BJ (cell line): ENCODE data around the gene MAT2A. TPM values are rescaled to one million over a fixed set of nuclear protein-coding genes. Genes with fewer than 3 reads are reported as not detected.

Experiments used
- CTCF ChIA-PET: fragments of 350-600 bp; formaldehyde crosslinking; extraction: SDS; loops from one replicate; lab custom pipeline; 2021; ENCODE audit warnings: antibody characterized with exemption, inconsistent platforms; lab: Yijun Ruan, JAX
- POLR2A ChIA-PET: fragments of 300-600 bp; sonication (Branson Sonifier 250); formaldehyde crosslinking; extraction: SDS; loops from one replicate; lab custom pipeline; 2021; ENCODE audit warnings: antibody characterized with exemption; lab: Charles Lee
- DNase-seq: peaks from one replicate; pipeline ENCODE4 v3.0.0-alpha.2; 2011; ENCODE audit warnings: low read depth
- H3K27me3 ChIP-seq: 2 replicates; pipeline ENCODE4 v1.6.0; 2011; ENCODE audit warnings: low read length; ENCODE audit not compliant: control insufficient read depth, insufficient read depth
- H3K36me3 ChIP-seq: 2 replicates; pipeline ENCODE4 v1.5.1; 2011; ENCODE audit warnings: low read length; ENCODE audit not compliant: control insufficient read depth, insufficient read depth
- H3K4me3 ChIP-seq: 2 replicates; pipeline ENCODE4 v1.5.1; 2011; ENCODE audit warnings: low read depth, mild to moderate bottlenecking, control low read depth, low read length
- polyA plus RNA-seq: library from polyadenylated mRNA; depleted of rRNA; stranded (reverse); fragments of >200 nt; gene quantifications from 2 replicates; pipeline ENCODE4 v1.2.3, GENCODE V29; 2011
- TF ChIP-seq, protein P1 (sequence below): IDR thresholded peaks from 2 replicates; pipeline ENCODE4 v1.5.1; 2011; ENCODE audit warnings: low read depth, mild to moderate bottlenecking, control low read depth, inconsistent platforms, low read length, moderate library complexity; ENCODE audit not compliant: insufficient read depth

Gene MAT2A
- polyA plus RNA-seq, 1 experiment = 302 TPM

DNA sequence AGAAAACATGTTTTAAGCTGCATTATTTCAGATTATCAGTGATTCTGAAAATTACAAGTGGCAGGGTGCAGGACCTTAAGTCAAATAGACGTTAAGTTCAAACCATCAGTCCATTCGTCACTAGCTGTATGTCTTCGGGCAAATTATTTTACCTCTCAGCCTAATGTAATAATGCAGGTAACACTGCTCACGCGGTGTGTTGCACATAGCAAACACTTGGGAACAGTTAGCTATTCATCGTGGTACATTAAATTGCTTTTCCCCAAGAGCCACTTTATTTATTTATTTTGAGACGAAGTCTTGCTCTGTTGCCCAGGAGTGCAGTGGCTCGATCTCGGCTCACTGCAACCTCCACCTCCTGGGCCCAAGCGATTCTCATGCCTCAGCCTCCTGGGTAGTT is 10.1 kb downstream of the MAT2A start:
- TF ChIP-seq, protein P1, sequence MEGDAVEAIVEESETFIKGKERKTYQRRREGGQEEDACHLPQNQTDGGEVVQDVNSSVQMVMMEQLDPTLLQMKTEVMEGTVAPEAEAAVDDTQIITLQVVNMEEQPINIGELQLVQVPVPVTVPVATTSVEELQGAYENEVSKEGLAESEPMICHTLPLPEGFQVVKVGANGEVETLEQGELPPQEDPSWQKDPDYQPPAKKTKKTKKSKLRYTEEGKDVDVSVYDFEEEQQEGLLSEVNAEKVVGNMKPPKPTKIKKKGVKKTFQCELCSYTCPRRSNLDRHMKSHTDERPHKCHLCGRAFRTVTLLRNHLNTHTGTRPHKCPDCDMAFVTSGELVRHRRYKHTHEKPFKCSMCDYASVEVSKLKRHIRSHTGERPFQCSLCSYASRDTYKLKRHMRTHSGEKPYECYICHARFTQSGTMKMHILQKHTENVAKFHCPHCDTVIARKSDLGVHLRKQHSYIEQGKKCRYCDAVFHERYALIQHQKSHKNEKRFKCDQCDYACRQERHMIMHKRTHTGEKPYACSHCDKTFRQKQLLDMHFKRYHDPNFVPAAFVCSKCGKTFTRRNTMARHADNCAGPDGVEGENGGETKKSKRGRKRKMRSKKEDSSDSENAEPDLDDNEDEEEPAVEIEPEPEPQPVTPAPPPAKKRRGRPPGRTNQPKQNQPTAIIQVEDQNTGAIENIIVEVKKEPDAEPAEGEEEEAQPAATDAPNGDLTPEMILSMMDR = no peak
- ChIA-PET POLR2A (interaction anchor here (0.8 to 1.1 kb wide), 3 partner anchors 9 to 130 kb away, joined by 3 to 4 read pairs (median 3); partner anchors contain the start of gene MAT2A), CTCF (interaction anchor here (0.8 to 19.5 kb wide), 5 partner anchors 9 to 160 kb away, joined by 3 to 460 read pairs (median 37); partner anchors contain the start of genes GGCX, MAT2A and SH2D6)
- no peaks in the 10 kb centered on the region for H3K27me3 ChIP-seq
- no peak overlapping the region for H3K4me3 ChIP-seq
- peaks cover 20% of the 10 kb centered on the region for H3K36me3 ChIP-seq
- DNase-seq = no peak

DNA sequence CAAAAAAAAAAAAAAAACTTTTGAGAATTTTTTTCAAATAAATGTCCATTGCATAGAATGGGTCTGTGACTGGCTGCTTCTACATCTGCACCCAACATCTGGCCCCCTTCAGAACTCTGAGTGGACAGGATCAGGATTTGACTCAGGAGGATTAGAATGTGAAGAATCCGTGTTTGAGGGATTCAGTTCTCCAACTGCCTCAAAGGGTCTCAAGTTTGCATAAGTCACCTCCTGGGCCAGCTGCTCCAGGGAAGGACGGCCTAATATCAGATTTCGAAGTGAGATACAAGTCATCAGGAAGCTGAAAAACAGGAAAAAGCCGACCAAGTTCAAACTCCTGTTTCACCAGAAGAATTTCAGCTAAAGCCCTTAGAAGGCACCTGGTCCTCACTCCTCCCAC is 10.9 kb downstream of the MAT2A start:
- ChIA-PET CTCF (interaction anchor here (1.0 to 19.5 kb wide), 11 partner anchors 10 to 237 kb away, joined by 3 to 460 read pairs (median 11); partner anchors contain the start of genes GGCX, MAT2A and SH2D6), POLR2A (interaction anchor here (0.8 to 0.9 kb wide), 3 partner anchors 10 to 131 kb away, joined by 3 to 4 read pairs (median 3); partner anchors contain the start of gene MAT2A)
- TF ChIP-seq, protein P1 = no peak
- Histone ChIP-seq H3K4me3 (no peak overlapping the region), H3K27me3 (no peaks in the 10 kb centered on the region), H3K36me3 (peaks cover 22% of the 10 kb centered on the region)
- DNase-seq = peak; percentile 81

GRCh38 chr2:85550486-85550885 is 11.5 kb downstream of the MAT2A start:
- TF ChIP-seq, protein P1 = no peak
- Histone ChIP-seq H3K36me3 (peaks cover 26% of the 10 kb centered on the region), H3K27me3 (no peaks in the 10 kb centered on the region), H3K4me3 (no peak overlapping the region)
- ChIA-PET POLR2A (interaction anchor here (0.9 kb wide), 1 partner anchor 10 kb away, joined by 4 read pairs; no protein-coding TSS in a partner anchor), CTCF (interaction anchor here (0.8 to 19.5 kb wide), 15 partner anchors 10 to 484 kb away, joined by 3 to 460 read pairs (median 6); partner anchors contain the start of genes GGCX, MAT2A, RNF181 and SH2D6)
- DNase-seq = no peak

GRCh38 chr2:85551698-85552678 is 13.0 kb downstream of the MAT2A start:
- ChIA-PET CTCF (interaction anchor here (0.6 to 19.5 kb wide), 23 partner anchors 8 to 242 kb away, joined by 3 to 460 read pairs (median 4); partner anchors contain the start of genes GGCX, MAT2A, RNF181 and SH2D6), POLR2A (interaction anchor here (0.9 kb wide), 2 partner anchors 131 to 158 kb away, joined by 3 read pairs; no protein-coding TSS in a partner anchor)
- H3K4me3 ChIP-seq = no peak overlapping the region
- peaks cover 26% of the 10 kb centered on the region for H3K36me3 ChIP-seq
- TF ChIP-seq, protein P1 = peak; percentile 89
- DNase-seq = no peak
- no peaks in the 10 kb centered on the region for H3K27me3 ChIP-seq
